Smooth muscle cell (in vitro differentiated cells): ENCODE measurements around the gene GOLGA8M. TPM values are rescaled to one million over a fixed set of nuclear protein-coding genes. Genes with fewer than 3 reads are reported as not detected.
"Not testable (repeated sequence)": the region's sequence is repeated elsewhere in the genome, so short reads cannot be mapped to it uniquely, and the experiment has no call there.

Source experiments
- DNase-seq: peaks from one replicate; lab custom pipeline; 2025; ENCODE audit not compliant: unreplicated experiment; lab: John Stamatoyannopoulos, UW
- H2AFZ ChIP-seq: fragments of 200-600 bp; sonication (generic); 2 replicates; pipeline ENCODE4 v1.6.0; 2016; ENCODE audit warnings: antibody characterized with exemption, low read depth, mild to moderate bottlenecking
- H3F3A ChIP-seq: fragments of 200-600 bp; sonication (generic); 2 replicates; pipeline ENCODE4 v1.6.0; 2017; ENCODE audit warnings: antibody characterized with exemption, low read depth
- H3K27ac ChIP-seq: fragments of 200-600 bp; sonication (generic); 2 replicates; pipeline ENCODE4 v1.5.1; 2016; ENCODE audit warnings: low read depth, mild to moderate bottlenecking
- H3K27me3 ChIP-seq: fragments of 200-600 bp; sonication (generic); 2 replicates; pipeline ENCODE4 v1.6.1; 2016; ENCODE audit warnings: low read depth, mild to moderate bottlenecking
- H3K36me3 ChIP-seq: fragments of 200-600 bp; sonication (generic); 2 replicates; pipeline ENCODE4 v1.5.1; 2016; ENCODE audit warnings: low read depth
- H3K4me1 ChIP-seq: fragments of 200-600 bp; sonication (generic); 2 replicates; pipeline ENCODE4 v1.5.1; 2016; ENCODE audit warnings: low read depth
- H3K4me2 ChIP-seq: fragments of 200-600 bp; sonication (generic); 2 replicates; pipeline ENCODE4 v1.6.0; 2016; ENCODE audit warnings: mild to moderate bottlenecking
- H3K4me3 ChIP-seq: fragments of 200-600 bp; sonication (generic); 2 replicates; pipeline ENCODE4 v1.5.1; 2016; ENCODE audit warnings: mild to moderate bottlenecking
- H3K79me2 ChIP-seq: fragments of 200-600 bp; sonication (generic); 2 replicates; pipeline ENCODE4 v1.6.0; 2016; ENCODE audit warnings: low read depth, mild to moderate bottlenecking
- H3K9ac ChIP-seq: fragments of 200-600 bp; sonication (generic); 2 replicates; pipeline ENCODE4 v1.6.0; 2016; ENCODE audit warnings: low read depth
- H3K9me3 ChIP-seq: fragments of 200-600 bp; sonication (generic); replicated peaks from 2 replicates; pipeline ENCODE4 v1.5.1; 2016; ENCODE audit warnings: low read depth
- H4K20me1 ChIP-seq: fragments of 200-600 bp; sonication (generic); 2 replicates; pipeline ENCODE4 v1.6.0; 2016; ENCODE audit warnings: low read depth
- WGBS: methylation state at CpG from one replicate; pipeline ENCODE4 v1.1.7; 2016; ENCODE audit warnings: low lambda C conversion rate; 5-methylcytosine and 5-hydroxymethylcytosine counted together
- polyA plus RNA-seq: library from polyadenylated mRNA; unstranded; fragments of >200 nt; fragmentation: Nextera tagmentation; extraction: Ambion mirVana; gene quantifications from 2 replicates; pipeline ENCODE4 v1.2.1, GENCODE V29; 2016
- small RNA-seq: library from RNA; depleted of rRNA; stranded (forward); fragments of <200 nt; gene quantifications from one replicate; pipeline ENCODE3, GENCODE V24; 2014
- total RNA-seq: library from RNA; depleted of rRNA; stranded (reverse); fragments of >200 nt; gene quantifications from 2 replicates; pipeline ENCODE4 v1.2.3, GENCODE V29; 2014

Gene GOLGA8M
- total and polyA plus RNA-seq, 2 experiments from 2014 or later: 0.67 TPM; not detected in 1

GRCh38 chr15:28656018-28656360 lies 56.2 kb downstream of the GOLGA8M start:
- H3K4me3 ChIP-seq, H4K20me1 ChIP-seq, H3K4me1 ChIP-seq, H3F3A ChIP-seq, DNase-seq, H3K36me3 ChIP-seq, H3K79me2 ChIP-seq, H3K9ac ChIP-seq, H3K9me3 ChIP-seq, H3K4me2 ChIP-seq, H3K27ac ChIP-seq, H3K27me3 ChIP-seq, H2AFZ ChIP-seq: not testable (repeated sequence)
- WGBS: no CpG with 5 or more reads among the region's 4 CpGs

GRCh38 chr15:28655329-28656017 lies 56.7 kb downstream of the GOLGA8M start:
- not testable (repeated sequence) for H3K36me3 ChIP-seq, H3F3A ChIP-seq, H2AFZ ChIP-seq, H3K79me2 ChIP-seq, H4K20me1 ChIP-seq, H3K27me3 ChIP-seq, DNase-seq, H3K4me3 ChIP-seq, H3K9me3 ChIP-seq, H3K4me1 ChIP-seq, H3K4me2 ChIP-seq, H3K27ac ChIP-seq, H3K9ac ChIP-seq
- 98% methylated on average over 22 of the region's 30 CpGs for WGBS

- not testable (repeated sequence) for H3F3A ChIP-seq, H2AFZ ChIP-seq, H3K4me1 ChIP-seq, H3K27me3 ChIP-seq, H3K4me2 ChIP-seq, H4K20me1 ChIP-seq, H3K27ac ChIP-seq, H3K36me3 ChIP-seq, H3K4me3 ChIP-seq, H3K9me3 ChIP-seq, H3K9ac ChIP-seq, H3K79me2 ChIP-seq, DNase-seq
- 98% methylated on average over 7 of the region's 11 CpGs for WGBS
These were observed 58.0 kb downstream of the GOLGA8M start for GRCh38 chr15:28654194-28654593.

- H3K4me2 ChIP-seq, H2AFZ ChIP-seq, DNase-seq, H3F3A ChIP-seq, H3K27me3 ChIP-seq, H3K79me2 ChIP-seq, H3K36me3 ChIP-seq, H3K27ac ChIP-seq, H4K20me1 ChIP-seq, H3K4me3 ChIP-seq, H3K9ac ChIP-seq, H3K9me3 ChIP-seq, H3K4me1 ChIP-seq: not testable (repeated sequence)
- 97% methylated on average over 10 of the region's 10 CpGs for WGBS
These were observed 59.7 kb downstream of the GOLGA8M start for GRCh38 chr15:28652538-28652937.

Small RNAs within 50 kb of the gene (small RNA-seq; reads per million reads assigned to genes)
- not detected for gene RN7SL719P

Other genes with a start within 250 kb of the GOLGA8M start
- gene GOLGA8G, start 179.4 kb downstream of the GOLGA8M start, total RNA-seq: 0.13 TPM in 1 of 2 replicates, not detected in the other
- gene GOLGA8G, start 179.4 kb downstream of the GOLGA8M start, polyA plus RNA-seq: not detected in 2 replicates
- gene GOLGA6L25, start 158.9 kb downstream of the GOLGA8M start, total RNA-seq: not detected in 2 replicates
- gene GOLGA6L25, start 158.9 kb downstream of the GOLGA8M start, polyA plus RNA-seq: not detected in 2 replicates
- gene GOLGA6L7, start 136.2 kb upstream of the GOLGA8M start, total RNA-seq: not detected in 2 replicates
- 0.19 TPM in 1 of 2 replicates, not detected in the other for gene GOLGA6L7, start 136.2 kb upstream of the GOLGA8M start, polyA plus RNA-seq
- 10.2 and 13.6 TPM in 2 replicates for gene APBA2, start 173.6 kb upstream of the GOLGA8M start, total RNA-seq
- 14.9 and 23.1 TPM in 2 replicates for gene APBA2, start 173.6 kb upstream of the GOLGA8M start, polyA plus RNA-seq